Heart right ventricle (tissue), 16 donors: ENCODE results near the gene TOMM40. TPM values are rescaled to one million over a fixed set of nuclear protein-coding genes. Genes with fewer than 3 reads are reported as not detected.

Experiments
- ATAC-seq, 8 donors: fragments of 200-7000 bp; cut with Tn5 transposase; one replicate each; pipeline ENCODE4 v1.9.1; 2020; ENCODE audit warnings: mild to moderate bottlenecking in 8 of 8, moderate library complexity in 8 of 8, moderate number of reproducible peaks in 1 of 8
- DNase-seq, 2 donors: peaks; one replicate each; pipeline ENCODE4 v3.0.0-alpha.2; 2020
- H3K27ac ChIP-seq, 10 donors: fragments of 200-600 bp; sonication (generic) in 2 of 10; one replicate each; pipeline versions ENCODE4 v1.5.0 to v1.8.0; 2020 to 2022; ENCODE audit warnings: mild to moderate bottlenecking in 3 of 10
- H3K27me3 ChIP-seq, 7 donors: fragments of 200-600 bp; one replicate each; pipeline ENCODE4 v1.8.0; 2021 to 2022; ENCODE audit warnings: mild to moderate bottlenecking in 2 of 7
- H3K36me3 ChIP-seq, 9 donors: fragments of 200-600 bp; sonication (generic) in 1 of 9; one replicate each; pipeline versions ENCODE4 v1.5.0 to v1.8.0; 2020 to 2022; ENCODE audit warnings: mild to moderate bottlenecking in 2 of 9
- H3K4me1 ChIP-seq, 9 donors: fragments of 200-600 bp; sonication (generic) in 1 of 9; one replicate each; pipeline versions ENCODE4 v1.5.0 to v1.8.0; 2020 to 2022; ENCODE audit warnings: mild to moderate bottlenecking in 4 of 9
- H3K4me3 ChIP-seq, 10 donors: fragments of 200-600 bp; sonication (generic) in 2 of 10; one replicate each; pipeline versions ENCODE4 v1.5.0 to v1.8.0; 2020 to 2022; ENCODE audit warnings: mild to moderate bottlenecking in 7 of 10, moderate library complexity in 2 of 10
- H3K9me3 ChIP-seq, 11 donors: fragments of 200-600 bp in 10 of 11; sonication (generic) in 2 of 11; one replicate each; pipeline versions ENCODE4 v1.5.0 to v1.8.0; 2013 to 2022; ENCODE audit warnings: mild to moderate bottlenecking in 2 of 11, control low read depth in 1 of 11, moderate library complexity in 1 of 11
- CTCF ChIP-seq, 9 donors: fragments of 200-600 bp; sonication (generic) in 2 of 9; IDR thresholded peaks; one replicate each; pipeline versions ENCODE4 v1.5.0 to v1.8.0; 2021 to 2022; ENCODE audit warnings: antibody characterized with exemption in 9 of 9, mild to moderate bottlenecking in 5 of 9, moderate library complexity in 1 of 9
- WGBS, 2 donors: extraction: QIAGEN DNeasy Blood & Tissue Kit; methylation state at CpG; one replicate each; pipeline ENCODE4 v1.1.7; 2013; ENCODE audit warnings: inconsistent platforms in 1 of 2; 5-methylcytosine and 5-hydroxymethylcytosine counted together
- intact Hi-C, 10 donors: fragments of 100-400 bp; cut with DNase I; formaldehyde crosslinking; loops; one replicate each; pipeline versions ENCODE4 v1.11.1 to v1.14.2; 2022
- polyA plus RNA-seq, 2 donors: library from polyadenylated mRNA; stranded (reverse); fragments of 200-250 nt; gene quantifications; one replicate each; pipeline ENCODE4 v1.2.3, GENCODE V29; 2013
- total RNA-seq, 10 donors: library from RNA; stranded (reverse); fragmentation: NEBNext Ultra II Directional in 3 of 10; extraction: Animal tissue kit (Norgen Biotek cat#: 25700) in 3 of 10; gene quantifications; one replicate each; pipeline versions ENCODE4 v1.2.1 to v1.2.4, GENCODE V29; 2021 to 2023
- donor health status: Arrhythmogenic right ventricular cardiomyopathy.
- donor health status: ischemic (EF 13 %, LVEDD 7.1; RV severe dilation, severe dysfunction).
- donor health status: healthy with polysubstance abuse.
- donor health status: DM: no; HTN: yes; CAD: no.
- donor health status: DM: no; HTN: no; CAD: no.
- donor health status: ischemic (EF 25% LVEDD 6.9; RV normal size, moderate dysfunction).
- donor health status: ischemic (EF 25% LVEDD 5.7; RV mildly dilated, moderate dysfunction).
- donor health status: healthy.
- donor health status: DM: yes; HTN: yes; CAD: no.
- donor health status: Ischemic cardiomyopathy.
- donor health status: ischemic (EF 35%, LVEDD 5.7; RV mildly dilated, moderate dysfunction).
- donor health status: nonischemic (EF 11% LVEDD 7.7; RV severe dilation, severe dysfunction).
- donor health status: DM: yes; HTN: yes; CAD: no.
- donor health status: PGD.
- donor health status: ischemic (EF 29% LVEDD 5.4; RV normal size, mild dysfunction).
- donor health status: nonischemic (EF 23%, LVEDD 6.1; RV moderate dilation, normal function).

TOMM40 gene
- total and polyA plus RNA-seq, 12 donors: 37.8 to 77.5 (median 45.2) TPM

GRCh38 chr19:44889830-44890365, 1.2 kb upstream of the TOMM40 start:
- H3K27ac ChIP-seq: peak overlapping the region in 8 of 10 donors; percentile 81 to 98 (median 92)
- no peak for TF ChIP-seq CTCF (IDR thresholded peaks at IDR 0.05)
- H3K9me3 ChIP-seq: no peaks in the 10 kb centered on the region
- ATAC-seq: no peak
- intact Hi-C loops: loop anchor here in 5 of 10 donors (2.0 to 10.0 kb wide), 3 partner anchors 43 to 285 kb away; partner anchors contain the start of genes NECTIN2 (in 5 of the 5), BLOC1S3 (in 1 of the 5) and TRAPPC6A (in 1 of the 5)
- H3K4me3 ChIP-seq: peak overlapping the region; percentile 16 to 87 (median 58)
- H3K4me1 ChIP-seq: peaks cover 13 to 28% (median 25%) of the 10 kb centered on the region in 9 donors
- 54 to 56% methylated on average over 17 of the region's 17 CpGs for WGBS, 2 donors
- no peak for DNase-seq
- H3K27me3 ChIP-seq: no peaks in the 10 kb centered on the region
- peaks cover 0 to 66% (median 37%) of the 10 kb centered on the region in 9 donors for H3K36me3 ChIP-seq

GRCh38 chr19:44890366-44891015, 563 bp upstream of the TOMM40 start:
- H3K4me1 ChIP-seq: peaks cover 13 to 28% (median 25%) of the 10 kb centered on the region in 9 donors
- DNase-seq (peak; percentile 100), ATAC-seq (peak; percentile 88 to 96 (median 94))
- peaks cover 0 to 68% (median 37%) of the 10 kb centered on the region in 9 donors for H3K36me3 ChIP-seq
- no peaks in the 10 kb centered on the region for H3K9me3 ChIP-seq
- WGBS, 2 donors: 0% methylated on average over 39 to 40 of the region's 40 CpGs
- no peaks in the 10 kb centered on the region for H3K27me3 ChIP-seq
- H3K4me3 ChIP-seq: peak overlapping the region; percentile 16 to 87 (median 58)
- peak overlapping the region; percentile 81 to 98 (median 92) for H3K27ac ChIP-seq
- intact Hi-C loops: loop anchor here in 5 of 10 donors (2.0 to 10.0 kb wide), 3 partner anchors 43 to 284 kb away; partner anchors contain the start of genes NECTIN2 (in 5 of the 5), BLOC1S3 (in 1 of the 5) and TRAPPC6A (in 1 of the 5)
- TF ChIP-seq CTCF (IDR thresholded peaks at IDR 0.05): no peak

- H3K36me3 ChIP-seq: peaks cover 0 to 68% (median 38%) of the 10 kb centered on the region in 9 donors
- H3K27ac ChIP-seq: no peak overlapping the region
- H3K4me1 ChIP-seq: peaks cover 13 to 28% (median 25%) of the 10 kb centered on the region in 9 donors
- TF ChIP-seq CTCF (IDR thresholded peaks at IDR 0.05): no peak
- no peak for ATAC-seq
- 84 to 90% methylated on average over 7 of the region's 7 CpGs for WGBS, 2 donors
- no peaks in the 10 kb centered on the region for H3K27me3 ChIP-seq
- no peak for DNase-seq
- intact Hi-C loops: loop anchor here in 4 of 10 donors (5.0 to 10.0 kb wide), 2 partner anchors 46 to 282 kb away; partner anchors contain the start of genes NECTIN2 (in 3 of the 4), BLOC1S3 (in 1 of the 4) and TRAPPC6A (in 1 of the 4)
- no peak overlapping the region for H3K4me3 ChIP-seq
- H3K9me3 ChIP-seq: no peaks in the 10 kb centered on the region
Measured at GRCh38 chr19:44892932-44893331, 1.9 kb downstream of the TOMM40 start.

- no peaks in the 10 kb centered on the region for H3K9me3 ChIP-seq
- intact Hi-C loops: loop anchor here in 4 of 10 donors (5.0 to 10.0 kb wide), 2 partner anchors 46 to 281 kb away; partner anchors contain the start of genes NECTIN2 (in 3 of the 4), BLOC1S3 (in 1 of the 4) and TRAPPC6A (in 1 of the 4)
- no peak for DNase-seq
- no peak overlapping the region for H3K4me3 ChIP-seq
- no peaks in the 10 kb centered on the region for H3K27me3 ChIP-seq
- TF ChIP-seq CTCF (IDR thresholded peaks at IDR 0.05): no peak
- peaks cover 13 to 28% (median 25%) of the 10 kb centered on the region in 9 donors for H3K4me1 ChIP-seq
- no peak for ATAC-seq
- no peak overlapping the region for H3K27ac ChIP-seq
- peaks cover 0 to 68% (median 36%) of the 10 kb centered on the region in 9 donors for H3K36me3 ChIP-seq
- WGBS, 2 donors: 91 to 92% methylated on average over 18 of the region's 18 CpGs
Measured at GRCh38 chr19:44893332-44894051, 2.4 kb downstream of the TOMM40 start.
